Vagina (tissue), 2 donors: ENCODE results near the gene STK16.

Experiments
- POLR2A ChIP-seq, 2 donors: fragments of 450-650 bp; IDR thresholded peaks; one replicate each; pipeline ENCODE4 v1.6.1; 2017; ENCODE audit warnings: antibody characterized with exemption in 2 of 2, mild to moderate bottlenecking in 2 of 2, moderate library complexity in 2 of 2
- POLR2AphosphoS5 ChIP-seq, 2 donors: sonication (generic); formaldehyde crosslinking; IDR thresholded peaks; one replicate each; pipeline ENCODE4 v1.9.0; 2017; ENCODE audit warnings: antibody characterized with exemption in 2 of 2, mild to moderate bottlenecking in 2 of 2, low read depth in 1 of 2; ENCODE audit not compliant: insufficient read depth in 1 of 2
- TF ChIP-seq, protein P1 (sequence below), 3 experiments: fragments of 450-650 bp in 2 of 3; fragments of 200-600 bp in 1 of 3; sonication (generic) in 1 of 3; IDR thresholded peaks; one replicate each; pipeline ENCODE4 v1.5.1; 2017 to 2019; ENCODE audit warnings: antibody characterized with exemption in 3 of 3, mild to moderate bottlenecking in 2 of 3, moderate library complexity in 2 of 3

DNA sequence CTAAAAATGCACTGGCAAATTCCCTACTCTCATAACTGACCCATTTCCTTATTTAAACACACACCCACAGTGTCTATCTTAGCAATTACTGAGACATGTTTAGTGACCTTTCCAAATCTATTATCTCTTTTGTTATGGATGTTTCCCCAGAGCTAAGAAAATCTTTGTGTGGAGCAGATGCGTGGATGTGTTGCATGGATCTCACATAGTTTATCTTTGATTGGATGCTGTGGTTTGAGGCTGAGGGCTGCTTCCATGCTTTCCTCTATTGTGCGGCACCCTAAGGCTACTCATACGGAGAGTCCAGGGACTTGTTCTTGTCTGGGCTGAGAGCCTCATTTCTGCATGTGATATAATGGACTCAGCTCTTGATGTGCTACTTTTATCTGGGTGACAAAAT, 10.9 kb upstream of the STK16 start:
- TF ChIP-seq POLR2AphosphoS5 (IDR thresholded peaks at IDR 0.05; ENCODE audit: insufficient read depth in 1 of 2, low read depth in 1 of 2) (no peak), POLR2A (IDR thresholded peaks at IDR 0.05) (no peak)
- TF ChIP-seq, protein P1, sequence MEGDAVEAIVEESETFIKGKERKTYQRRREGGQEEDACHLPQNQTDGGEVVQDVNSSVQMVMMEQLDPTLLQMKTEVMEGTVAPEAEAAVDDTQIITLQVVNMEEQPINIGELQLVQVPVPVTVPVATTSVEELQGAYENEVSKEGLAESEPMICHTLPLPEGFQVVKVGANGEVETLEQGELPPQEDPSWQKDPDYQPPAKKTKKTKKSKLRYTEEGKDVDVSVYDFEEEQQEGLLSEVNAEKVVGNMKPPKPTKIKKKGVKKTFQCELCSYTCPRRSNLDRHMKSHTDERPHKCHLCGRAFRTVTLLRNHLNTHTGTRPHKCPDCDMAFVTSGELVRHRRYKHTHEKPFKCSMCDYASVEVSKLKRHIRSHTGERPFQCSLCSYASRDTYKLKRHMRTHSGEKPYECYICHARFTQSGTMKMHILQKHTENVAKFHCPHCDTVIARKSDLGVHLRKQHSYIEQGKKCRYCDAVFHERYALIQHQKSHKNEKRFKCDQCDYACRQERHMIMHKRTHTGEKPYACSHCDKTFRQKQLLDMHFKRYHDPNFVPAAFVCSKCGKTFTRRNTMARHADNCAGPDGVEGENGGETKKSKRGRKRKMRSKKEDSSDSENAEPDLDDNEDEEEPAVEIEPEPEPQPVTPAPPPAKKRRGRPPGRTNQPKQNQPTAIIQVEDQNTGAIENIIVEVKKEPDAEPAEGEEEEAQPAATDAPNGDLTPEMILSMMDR (IDR thresholded peaks at IDR 0.05) = no peak
